HG03521 (cell line): Measurements from ENCODE around the gene USF1.
"Not testable (repeated sequence)": the region's sequence is repeated elsewhere in the genome, so short reads cannot be mapped to it uniquely, and the experiment has no call there.

Source experiments
- ATAC-seq: cut with Tn5 transposase; IDR thresholded peaks from one replicate; pipeline ENCODE4 v1.9.1; 2021; ENCODE audit warnings: mild to moderate bottlenecking, moderate library complexity; ENCODE audit not compliant: unreplicated experiment

Gene USF1

GRCh38 chr1:161019751-161020495 lies 25.9 kb downstream of the USF1 start:
- ATAC-seq = no peak

GRCh38 chr1:161019111-161019660 lies 26.6 kb downstream of the USF1 start:
- ATAC-seq = not testable (repeated sequence)

GRCh38 chr1:161018631-161018930 lies 27.2 kb downstream of the USF1 start:
- no peak for ATAC-seq

GRCh38 chr1:161017756-161018630 lies 27.8 kb downstream of the USF1 start:
- no peak for ATAC-seq

- ATAC-seq = not testable (repeated sequence)
Observed at GRCh38 chr1:161017181-161017580, 28.6 kb downstream of the USF1 start.

- ATAC-seq = not testable (repeated sequence)
Observed at GRCh38 chr1:161016683-161017082, 29.1 kb downstream of the USF1 start.

- ATAC-seq = peak; percentile 81
Observed at GRCh38 chr1:161013488-161014230, 32.1 kb downstream of the USF1 start.

- ATAC-seq = no peak
Observed at GRCh38 chr1:161013131-161013487, 32.7 kb downstream of the USF1 start.

- ATAC-seq = no peak
Observed at GRCh38 chr1:161012420-161012819, 33.4 kb downstream of the USF1 start.

GRCh38 chr1:161009602-161010211 lies 36.1 kb downstream of the USF1 start:
- no peak for ATAC-seq

GRCh38 chr1:161008869-161009510 lies 36.8 kb downstream of the USF1 start:
- no peak for ATAC-seq

- no peak for ATAC-seq
Observed at GRCh38 chr1:161007369-161007768, 38.4 kb downstream of the USF1 start.

- no peak for ATAC-seq
Observed at GRCh38 chr1:161006563-161006962, 39.2 kb downstream of the USF1 start.

- ATAC-seq = no peak
Observed at GRCh38 chr1:161001525-161001924, 44.3 kb downstream of the USF1 start.

- ATAC-seq = no peak
Observed at GRCh38 chr1:161000736-161001480, 44.9 kb downstream of the USF1 start.

- no peak for ATAC-seq
Observed at GRCh38 chr1:160999376-160999775, 46.4 kb downstream of the USF1 start.

- ATAC-seq = no peak
Observed at GRCh38 chr1:160997323-160998038, 48.3 kb downstream of the USF1 start.

- ATAC-seq = no peak
Observed at GRCh38 chr1:160996178-160996577, 49.6 kb downstream of the USF1 start.
